H9 (cell line): ENCODE measurements around the gene SNX17. TPM values are rescaled to one million over a fixed set of nuclear protein-coding genes. Genes with fewer than 3 reads are reported as not detected.
A peak's percentile ranks its signal among the peaks of the same experiment; 100 is the strongest.

Experiments used
- DNase-seq: peaks from one replicate; pipeline ENCODE4 v3.0.0-alpha.2; 2017
- H2AFZ ChIP-seq: one replicate; pipeline ENCODE4 v1.6.1; 2013; ENCODE audit warnings: mild to moderate bottlenecking, low read length, control low read depth, moderate library complexity
- H2AK5ac ChIP-seq: 2 replicates; pipeline ENCODE4 v1.6.1; 2013; ENCODE audit warnings: low read length, control low read depth, mixed read lengths; ENCODE audit not compliant: insufficient read length
- H2BK120ac ChIP-seq: one replicate; pipeline ENCODE4 v1.6.1; 2013; ENCODE audit warnings: low read depth, mild to moderate bottlenecking, low read length, control low read depth, inconsistent platforms; ENCODE audit not compliant: poor library complexity, severe bottlenecking
- H2BK12ac ChIP-seq: 2 replicates; pipeline ENCODE4 v1.6.1; 2013; ENCODE audit warnings: low read length, control low read depth, mixed read lengths, low read depth; ENCODE audit not compliant: insufficient read length
- H2BK15ac ChIP-seq: 2 replicates; pipeline ENCODE4 v1.6.1; 2013; ENCODE audit warnings: low read depth, low read length, control low read depth
- H2BK20ac ChIP-seq: one replicate; pipeline ENCODE4 v1.6.1; 2013; ENCODE audit warnings: low read depth, mild to moderate bottlenecking, low read length, control low read depth, inconsistent platforms; ENCODE audit not compliant: poor library complexity, severe bottlenecking
- H2BK5ac ChIP-seq: 2 replicates; pipeline ENCODE4 v1.6.1; 2013; ENCODE audit warnings: low read length, control low read depth, mixed read lengths; ENCODE audit not compliant: insufficient read length
- H3K14ac ChIP-seq: 2 replicates; pipeline ENCODE4 v1.6.1; 2013; ENCODE audit warnings: low read length, control low read depth; ENCODE audit not compliant: insufficient read depth
- H3K18ac ChIP-seq: 2 replicates; pipeline ENCODE4 v1.6.1; 2013; ENCODE audit warnings: low read depth, mild to moderate bottlenecking, mixed read lengths, low read length, control low read depth; ENCODE audit not compliant: insufficient read length
- H3K23ac ChIP-seq: 2 replicates; pipeline ENCODE4 v1.6.1; 2013; ENCODE audit warnings: low read length, control low read depth, mixed read lengths, low read depth; ENCODE audit not compliant: insufficient read length
- H3K23me2 ChIP-seq: 2 replicates; pipeline ENCODE4 v1.6.1; 2013; ENCODE audit warnings: low read depth, mild to moderate bottlenecking, mixed read lengths, low read length, control low read depth; ENCODE audit not compliant: insufficient read length, poor library complexity, severe bottlenecking
- H3K27ac ChIP-seq: 2 replicates; pipeline ENCODE4 v1.5.1; 2013; ENCODE audit warnings: low read length, control low read depth, mixed read lengths, low read depth; ENCODE audit not compliant: insufficient read length
- H3K27me3 ChIP-seq: 2 replicates; pipeline ENCODE4 v1.6.1; 2013; ENCODE audit warnings: low read length, control low read depth, inconsistent platforms; ENCODE audit not compliant: insufficient read depth
- H3K4ac ChIP-seq: 2 replicates; pipeline ENCODE4 v1.6.1; 2013; ENCODE audit warnings: low read depth, mild to moderate bottlenecking, control low read depth, inconsistent platforms, low read length, moderate library complexity
- H3K4me1 ChIP-seq: 2 replicates; pipeline ENCODE4 v1.6.1; 2013; ENCODE audit warnings: low read length, control low read depth, inconsistent platforms; ENCODE audit not compliant: insufficient read depth
- H3K4me2 ChIP-seq: 2 replicates; pipeline ENCODE4 v1.6.1; 2013; ENCODE audit warnings: low read length, control low read depth, mixed read lengths; ENCODE audit not compliant: insufficient read length, insufficient read depth
- H3K56ac ChIP-seq: 2 replicates; pipeline ENCODE4 v1.6.1; 2013; ENCODE audit warnings: low read depth, mild to moderate bottlenecking, mixed read lengths, low read length, control low read depth; ENCODE audit not compliant: insufficient read length
- H3K79me1 ChIP-seq: 2 replicates; pipeline ENCODE4 v1.6.1; 2013; ENCODE audit warnings: low read depth, mild to moderate bottlenecking, moderate library complexity, low read length, control low read depth, inconsistent platforms; ENCODE audit not compliant: insufficient read depth, poor library complexity, severe bottlenecking
- H3K79me2 ChIP-seq: 2 replicates; pipeline ENCODE4 v1.6.1; 2013; ENCODE audit warnings: low read length, control low read depth, inconsistent platforms; ENCODE audit not compliant: insufficient read depth
- H3K9ac ChIP-seq: 2 replicates; pipeline ENCODE4 v1.6.1; 2013; ENCODE audit warnings: low read length, control low read depth, mixed read lengths; ENCODE audit not compliant: insufficient read length; ENCODE audit errors: extremely low read depth
- H3K9me3 ChIP-seq: one replicate; pipeline ENCODE4 v1.6.1; 2013; ENCODE audit warnings: low read depth, low read length, inconsistent platforms; ENCODE audit not compliant: control insufficient read depth
- H3T11ph ChIP-seq: one replicate; pipeline ENCODE4 v1.6.1; 2013; ENCODE audit warnings: mild to moderate bottlenecking, low read length, control low read depth, inconsistent platforms
- H4K20me1 ChIP-seq: one replicate; pipeline ENCODE4 v1.6.1; 2013; ENCODE audit not compliant: control insufficient read depth, insufficient read length, insufficient read depth
- H4K5ac ChIP-seq: 2 replicates; pipeline ENCODE4 v1.6.1; 2013; ENCODE audit warnings: low read depth, mild to moderate bottlenecking, mixed read lengths, low read length, control low read depth; ENCODE audit not compliant: insufficient read length
- H4K8ac ChIP-seq: replicated peaks from 2 replicates; pipeline ENCODE4 v1.6.1; 2013; ENCODE audit warnings: low read length, control low read depth, mixed read lengths, low read depth; ENCODE audit not compliant: insufficient read length
- H4K91ac ChIP-seq: 2 replicates; pipeline ENCODE4 v1.6.1; 2013; ENCODE audit warnings: low read depth, mild to moderate bottlenecking, moderate library complexity, mixed read lengths, low read length, control low read depth; ENCODE audit not compliant: insufficient read length
- H3K27ac Mint-ChIP-seq, 3 experiments: 2 replicates in 2 of 3; 3 replicates in 1 of 3; pipeline ENCODE4 v1.8.0; 2020 to 2021; ENCODE audit warnings: mixed read lengths in 3 of 3, mild to moderate bottlenecking in 1 of 3, moderate library complexity in 1 of 3
- H3K27me3 Mint-ChIP-seq: 2 replicates; pipeline ENCODE4 v1.8.0; 2021; ENCODE audit warnings: low read depth, mild to moderate bottlenecking, moderate library complexity, mixed read lengths
- H3K36me3 Mint-ChIP-seq, 3 experiments: 2 replicates in 2 of 3; 3 replicates in 1 of 3; pipeline ENCODE4 v1.8.0; 2020 to 2021; ENCODE audit warnings: low read depth in 3 of 3, mixed read lengths in 3 of 3; ENCODE audit not compliant: insufficient read depth in 1 of 3
- H3K4me1 Mint-ChIP-seq, 2 experiments: 2 replicates each; pipeline ENCODE4 v1.8.0; 2020; ENCODE audit warnings: mixed read lengths in 2 of 2
- H3K4me3 Mint-ChIP-seq, 2 experiments: 2 replicates in 1 of 2; 3 replicates in 1 of 2; pipeline ENCODE4 v1.8.0; 2020 to 2021; ENCODE audit warnings: mild to moderate bottlenecking in 2 of 2, mixed read lengths in 2 of 2, moderate library complexity in 1 of 2
- H3K9me3 Mint-ChIP-seq, 2 experiments: 2 replicates in 1 of 2; 3 replicates in 1 of 2; pipeline ENCODE4 v1.8.0; 2020; ENCODE audit warnings: mild to moderate bottlenecking in 2 of 2, mixed read lengths in 2 of 2, moderate library complexity in 1 of 2
- CTCF ChIP-seq: fragments of 200-600 bp; sonication (generic); conservative IDR thresholded peaks from 3 replicates; pipeline ENCODE4 v1.8.0; 2021; ENCODE audit warnings: antibody characterized with exemption, mild to moderate bottlenecking
- WGBS: extraction: QIAGEN DNeasy Blood & Tissue Kit; methylation state at CpG from one replicate; pipeline ENCODE4 v1.1.7; 2013; ENCODE audit warnings: missing lambda C conversion rate, low lambda C conversion rate, mixed read lengths; ENCODE audit not compliant: insufficient read length; ENCODE audit errors: extremely low coverage; 5-methylcytosine and 5-hydroxymethylcytosine counted together
- total RNA-seq: library from RNA; stranded (reverse); gene quantifications from 2 replicates; pipeline ENCODE4 v1.2.1, GENCODE V29; 2021

Gene SNX17
- total RNA-seq, 1 experiment from 2014 or later, result 81.1 TPM

- Histone ChIP-seq H4K20me1 (no peaks in the 10 kb centered on the region), H4K8ac (no peak overlapping the region), H2BK15ac (no peak overlapping the region), H3K9me3 (no peaks in the 10 kb centered on the region), H2BK20ac (no peak overlapping the region), H2BK120ac (no peak overlapping the region), H3K79me1 (no peaks in the 10 kb centered on the region), H3K79me2 (no peaks in the 10 kb centered on the region), H3T11ph (no peak overlapping the region), H3K4me2 (no peak overlapping the region), H3K23me2 (peaks cover 12% of the 10 kb centered on the region), H3K23ac (no peak overlapping the region), H4K91ac (no peak overlapping the region), H3K18ac (no peak overlapping the region), H2AK5ac (no peak overlapping the region), H3K27ac (no peak overlapping the region), H3K4ac (no peak overlapping the region), H2BK5ac (no peak overlapping the region), H2AFZ (no peak overlapping the region), H2BK12ac (no peak overlapping the region), H4K5ac (no peak overlapping the region), H3K9ac (no peak overlapping the region), H3K27me3 (no peaks in the 10 kb centered on the region), H3K56ac (no peak overlapping the region), H3K14ac (no peak overlapping the region), H3K4me1 (no peaks in the 10 kb centered on the region)
- Mint-ChIP-seq H3K27ac (peak overlapping the region in 2 of 3 experiments; percentile 41 to 57; a peak in 2 of 7 replicates), H3K9me3 (no peaks in the 10 kb centered on the region), H3K27me3 (peaks cover 1% of the 10 kb centered on the region; the same call in 1 of the 2 replicates), H3K4me1 (peaks cover 24 to 26% of the 10 kb centered on the region in 2 experiments), H3K36me3 (peaks cover 45 to 88% (median 80%) of the 10 kb centered on the region in 3 experiments; a peak in 6 of 7 replicates), H3K4me3 (no peak overlapping the region; a peak in 1 of 5 replicates)
- DNase-seq, result no peak
- TF ChIP-seq CTCF, result no peak
- no CpG with 5 or more reads among the region's 10 CpGs for WGBS
These were observed 6.6 kb downstream of the SNX17 start for GRCh38 chr2:27376866-27377617.
